Astrocyte (in vitro differentiated cells and primary cell): ENCODE results near the gene DYNC1I1.

ENCODE experiments used
- EZH2 ChIP-seq: IDR thresholded peaks from 2 replicates; pipeline ENCODE4 v1.6.1; 2012; ENCODE audit warnings: mild to moderate bottlenecking, low read length, inconsistent platforms; ENCODE audit not compliant: insufficient read depth
- TF ChIP-seq, protein P1 (sequence below): IDR thresholded peaks from 2 replicates; pipeline ENCODE4 v1.5.1; 2011; ENCODE audit warnings: low read depth, mild to moderate bottlenecking, inconsistent platforms, low read length, moderate library complexity; ENCODE audit not compliant: insufficient read depth

DNA sequence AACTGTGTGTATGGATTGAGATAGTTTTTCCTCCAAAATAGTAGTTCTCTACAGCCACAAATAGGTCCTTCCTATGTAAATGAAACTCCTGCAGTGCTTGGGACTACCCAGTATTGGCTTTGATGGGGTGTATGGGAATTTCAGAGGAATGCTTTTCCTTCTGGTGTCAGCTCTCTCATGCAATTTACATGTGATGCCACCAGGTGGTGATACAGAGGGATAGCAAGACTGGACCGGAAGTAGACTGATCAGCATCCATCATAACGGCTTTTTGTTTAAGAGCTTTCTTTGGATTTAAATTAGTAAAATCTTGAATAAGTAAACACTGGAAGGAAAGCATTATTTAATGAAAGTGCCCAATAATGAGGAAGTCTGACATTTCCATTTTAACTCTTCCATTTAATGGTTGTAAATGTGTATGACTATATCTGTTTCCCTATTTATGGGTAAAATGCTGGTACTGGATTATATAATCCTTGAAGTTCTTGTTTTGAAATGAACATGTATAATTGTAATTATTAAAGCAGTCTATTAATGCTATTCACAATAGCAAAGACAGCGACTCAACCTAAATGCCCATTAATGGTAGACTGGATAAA, 22.7 kb downstream of the DYNC1I1 start:
- TF ChIP-seq, protein P1, sequence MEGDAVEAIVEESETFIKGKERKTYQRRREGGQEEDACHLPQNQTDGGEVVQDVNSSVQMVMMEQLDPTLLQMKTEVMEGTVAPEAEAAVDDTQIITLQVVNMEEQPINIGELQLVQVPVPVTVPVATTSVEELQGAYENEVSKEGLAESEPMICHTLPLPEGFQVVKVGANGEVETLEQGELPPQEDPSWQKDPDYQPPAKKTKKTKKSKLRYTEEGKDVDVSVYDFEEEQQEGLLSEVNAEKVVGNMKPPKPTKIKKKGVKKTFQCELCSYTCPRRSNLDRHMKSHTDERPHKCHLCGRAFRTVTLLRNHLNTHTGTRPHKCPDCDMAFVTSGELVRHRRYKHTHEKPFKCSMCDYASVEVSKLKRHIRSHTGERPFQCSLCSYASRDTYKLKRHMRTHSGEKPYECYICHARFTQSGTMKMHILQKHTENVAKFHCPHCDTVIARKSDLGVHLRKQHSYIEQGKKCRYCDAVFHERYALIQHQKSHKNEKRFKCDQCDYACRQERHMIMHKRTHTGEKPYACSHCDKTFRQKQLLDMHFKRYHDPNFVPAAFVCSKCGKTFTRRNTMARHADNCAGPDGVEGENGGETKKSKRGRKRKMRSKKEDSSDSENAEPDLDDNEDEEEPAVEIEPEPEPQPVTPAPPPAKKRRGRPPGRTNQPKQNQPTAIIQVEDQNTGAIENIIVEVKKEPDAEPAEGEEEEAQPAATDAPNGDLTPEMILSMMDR: peak; percentile 35
- no peak for TF ChIP-seq EZH2
